Motor neuron (in vitro differentiated cells): ENCODE data around the gene ADAM22. TPM values are rescaled to one million over a fixed set of nuclear protein-coding genes. Genes with fewer than 3 reads are reported as not detected.
"Not testable (repeated sequence)": the region's sequence is repeated elsewhere in the genome, so short reads cannot be mapped to it uniquely, and the experiment has no call there.

ENCODE experiments used
- ATAC-seq, 8 experiments: fragments of 200-7000 bp; cut with Tn5 transposase; replicated peaks in 6 of 8; 2 replicates each; pipeline ENCODE4 v1.8.0; 2021; ENCODE audit warnings: mild to moderate bottlenecking in 8 of 8, moderate library complexity in 8 of 8
- H3K27ac ChIP-seq, 2 donors: fragments of 250-450 bp; sonication (Bioruptor Pico); 2 replicates each; pipeline ENCODE4 v1.9.0; 2021; ENCODE audit warnings: antibody characterized with exemption in 2 of 2, mild to moderate bottlenecking in 2 of 2, moderate library complexity in 1 of 2
- H3K4me1 ChIP-seq, 2 donors: fragments of 250-450 bp; sonication (Bioruptor Pico); replicated peaks in 1 of 2; 2 replicates each; pipeline ENCODE4 v1.6.1; 2021; ENCODE audit warnings: antibody characterized with exemption in 2 of 2, mild to moderate bottlenecking in 2 of 2, moderate library complexity in 1 of 2
- H3K4me3 ChIP-seq, 5 donors: fragments of 250-450 bp; sonication (Bioruptor Pico); 2 replicates each; pipeline ENCODE4 v1.9.0; 2021; ENCODE audit warnings: antibody characterized with exemption in 5 of 5, mild to moderate bottlenecking in 5 of 5, moderate library complexity in 4 of 5
- WGBS, 10 experiments: fragments of 450-650 bp; shearing (Covaris generic); methylation state at CpG; one replicate each; pipeline ENCODE4 v1.0.0; 2022; 5-methylcytosine and 5-hydroxymethylcytosine counted together
- in situ Hi-C, 9 experiments: fragments of 400-800 bp; cut with MboI; loops; one replicate each; pipeline ENCODE4 v1.15.0; 2021; ENCODE audit warnings: low sequenced_read_pairs in 9 of 9, low pct_unique_long_range_greater_than_20kb in 2 of 9; ENCODE audit not compliant: unreplicated experiment in 9 of 9
- total RNA-seq, 8 experiments: library from RNA; unstranded; fragments of 300-600 nt; gene quantifications; 2 replicates each; pipeline versions ENCODE4 v1.2.3 to v1.2.4, GENCODE V29; 2022

The ADAM22 gene
- total RNA-seq, 8 experiments from 2014 or later = 0.51 to 26.0 (median 15.7) TPM

- in situ Hi-C loops = no loop called here
- 20 to 77% (median 63%) methylated on average over 2 to 7 of the region's 7 CpGs for WGBS, 10 experiments
- ATAC-seq = no peak
- H3K4me3 ChIP-seq = no peak overlapping the region
- no peaks in the 10 kb centered on the region for H3K4me1 ChIP-seq
- H3K27ac ChIP-seq = no peak overlapping the region
Measured at GRCh38 chr7:88127637-88128290, 193.7 kb downstream of the ADAM22 start.

- 65 to 100% (median 95%) methylated on average over 3 to 4 of the region's 4 CpGs; no CpG with 5 or more reads in 5 of the 10 experiments for WGBS, 10 experiments
- ATAC-seq = no peak
- Histone ChIP-seq H3K4me1 (no peaks in the 10 kb centered on the region), H3K27ac (no peak overlapping the region), H3K4me3 (no peak overlapping the region)
- in situ Hi-C loops = no loop called here
Measured at GRCh38 chr7:88132725-88133124, 198.7 kb downstream of the ADAM22 start.

GRCh38 chr7:88140947-88141346 is 206.9 kb downstream of the ADAM22 start:
- WGBS, 10 experiments = 40 to 71% (median 57%) methylated on average over 1 to 2 of the region's 2 CpGs; no CpG with 5 or more reads in 5 of the 10 experiments
- Histone ChIP-seq H3K4me3 (no peak overlapping the region), H3K27ac (no peak overlapping the region), H3K4me1 (no peaks in the 10 kb centered on the region)
- in situ Hi-C loops = no loop called here
- ATAC-seq = peak in 1 of 8 experiments; percentile 24

- Histone ChIP-seq H3K4me1 (no peaks in the 10 kb centered on the region), H3K27ac (no peak overlapping the region), H3K4me3 (no peak overlapping the region)
- WGBS, 10 experiments = 50 to 100% (median 96%) methylated on average over 1 to 2 of the region's 2 CpGs
- ATAC-seq = no peak
- in situ Hi-C loops = no loop called here
Measured at GRCh38 chr7:88141479-88141878, 207.4 kb downstream of the ADAM22 start.

GRCh38 chr7:88141953-88142352 is 207.9 kb downstream of the ADAM22 start:
- Histone ChIP-seq H3K27ac (no peak overlapping the region), H3K4me1 (no peaks in the 10 kb centered on the region), H3K4me3 (no peak overlapping the region)
- in situ Hi-C loops = no loop called here
- 21 to 100% (median 95%) methylated on average over 1 of the region's 1 CpG; no CpG with 5 or more reads in 1 of the 10 experiments for WGBS, 10 experiments
- no peak for ATAC-seq

GRCh38 chr7:88146616-88147015 is 212.6 kb downstream of the ADAM22 start:
- H3K27ac ChIP-seq = no peak overlapping the region
- no peaks in the 10 kb centered on the region for H3K4me1 ChIP-seq
- no peak overlapping the region for H3K4me3 ChIP-seq
- in situ Hi-C loops = no loop called here
- ATAC-seq = no peak
- WGBS, 10 experiments = 0 to 100% (median 79%) methylated on average over 1 to 2 of the region's 2 CpGs; no CpG with 5 or more reads in 2 of the 10 experiments

- ATAC-seq = no peak
- H3K27ac ChIP-seq = no peak overlapping the region
- H3K4me1 ChIP-seq = no peaks in the 10 kb centered on the region
- H3K4me3 ChIP-seq = no peak overlapping the region
- in situ Hi-C loops = no loop called here
Measured at GRCh38 chr7:88147341-88147740, 213.3 kb downstream of the ADAM22 start.

GRCh38 chr7:88147949-88148348 is 213.9 kb downstream of the ADAM22 start:
- no peak overlapping the region for H3K4me3 ChIP-seq
- no peak for ATAC-seq
- in situ Hi-C loops = no loop called here
- no peaks in the 10 kb centered on the region for H3K4me1 ChIP-seq
- WGBS, 10 experiments = 0 to 87% (median 60%) methylated on average over 1 of the region's 1 CpG; no CpG with 5 or more reads in 3 of the 10 experiments
- no peak overlapping the region for H3K27ac ChIP-seq

- in situ Hi-C loops = no loop called here
- Histone ChIP-seq H3K4me3 (no peak overlapping the region), H3K4me1 (no peaks in the 10 kb centered on the region), H3K27ac (no peak overlapping the region)
- peak in 3 of 8 experiments; percentile 46 to 93 (median 65) for ATAC-seq
- 37 to 100% (median 93%) methylated on average over 1 to 4 of the region's 4 CpGs for WGBS, 10 experiments
Measured at GRCh38 chr7:88150033-88150432, 216.0 kb downstream of the ADAM22 start.

- no peak for ATAC-seq
- Histone ChIP-seq H3K4me1 (no peaks in the 10 kb centered on the region), H3K4me3 (no peak overlapping the region), H3K27ac (no peak overlapping the region)
- in situ Hi-C loops = no loop called here
- WGBS, 10 experiments = 41 to 95% (median 76%) methylated on average over 2 to 7 of the region's 7 CpGs; no CpG with 5 or more reads in 1 of the 10 experiments
Measured at GRCh38 chr7:88151119-88151790, 217.2 kb downstream of the ADAM22 start.

GRCh38 chr7:88153378-88153777 is 219.3 kb downstream of the ADAM22 start:
- ATAC-seq = no peak
- in situ Hi-C loops = no loop called here
- no peak overlapping the region for H3K27ac ChIP-seq
- no peaks in the 10 kb centered on the region for H3K4me1 ChIP-seq
- no peak overlapping the region for H3K4me3 ChIP-seq

- Histone ChIP-seq H3K27ac (no peak overlapping the region), H3K4me3 (no peak overlapping the region), H3K4me1 (no peaks in the 10 kb centered on the region)
- in situ Hi-C loops = no loop called here
- WGBS, 10 experiments = 45 to 100% (median 92%) methylated on average over 2 to 4 of the region's 4 CpGs
- ATAC-seq = no peak
Measured at GRCh38 chr7:88155756-88156155, 221.7 kb downstream of the ADAM22 start.

GRCh38 chr7:88156356-88156755 is 222.3 kb downstream of the ADAM22 start:
- Histone ChIP-seq H3K27ac (no peak overlapping the region), H3K4me3 (no peak overlapping the region), H3K4me1 (no peaks in the 10 kb centered on the region)
- WGBS, 10 experiments = 0 to 100% (median 67%) methylated on average over 1 of the region's 1 CpG; no CpG with 5 or more reads in 3 of the 10 experiments
- in situ Hi-C loops = no loop called here
- ATAC-seq = no peak

- H3K4me3 ChIP-seq, H3K27ac ChIP-seq, in situ Hi-C loops, H3K4me1 ChIP-seq, ATAC-seq: not testable (repeated sequence)
- 0 to 100% (median 64%) methylated on average over 2 of the region's 2 CpGs; no CpG with 5 or more reads in 2 of the 10 experiments for WGBS, 10 experiments
Measured at GRCh38 chr7:88159741-88160140, 225.7 kb downstream of the ADAM22 start.
